GM19193 (cell line): ENCODE measurements around the gene ATG7.

ENCODE experiments used
- POLR2A ChIP-seq: IDR thresholded peaks from 4 replicates; pipeline ENCODE4 v1.6.1; 2011; ENCODE audit not compliant: insufficient read depth, insufficient read length; ENCODE audit errors: extremely low read depth

ATG7 gene

DNA sequence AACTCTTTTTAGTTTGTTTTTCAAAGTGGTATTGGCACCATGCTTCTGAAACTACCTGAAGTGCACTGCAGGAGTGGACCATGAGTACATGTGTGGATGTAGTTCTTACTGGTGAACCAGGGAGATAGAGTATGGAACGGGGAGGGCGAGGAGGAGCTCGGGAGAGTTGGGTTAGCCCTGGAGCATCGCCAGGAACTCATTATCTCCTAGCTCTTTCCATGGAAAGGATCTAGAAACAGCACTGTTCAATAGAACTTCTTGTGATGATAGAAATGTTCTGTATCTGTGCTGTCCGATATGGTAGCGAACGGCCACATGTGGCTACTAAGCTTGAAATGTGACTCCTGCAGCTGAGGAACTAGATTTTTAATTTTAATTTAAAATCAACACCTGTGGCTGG lies 324.2 kb downstream of the ATG7 start:
- TF ChIP-seq POLR2A = no peak

DNA sequence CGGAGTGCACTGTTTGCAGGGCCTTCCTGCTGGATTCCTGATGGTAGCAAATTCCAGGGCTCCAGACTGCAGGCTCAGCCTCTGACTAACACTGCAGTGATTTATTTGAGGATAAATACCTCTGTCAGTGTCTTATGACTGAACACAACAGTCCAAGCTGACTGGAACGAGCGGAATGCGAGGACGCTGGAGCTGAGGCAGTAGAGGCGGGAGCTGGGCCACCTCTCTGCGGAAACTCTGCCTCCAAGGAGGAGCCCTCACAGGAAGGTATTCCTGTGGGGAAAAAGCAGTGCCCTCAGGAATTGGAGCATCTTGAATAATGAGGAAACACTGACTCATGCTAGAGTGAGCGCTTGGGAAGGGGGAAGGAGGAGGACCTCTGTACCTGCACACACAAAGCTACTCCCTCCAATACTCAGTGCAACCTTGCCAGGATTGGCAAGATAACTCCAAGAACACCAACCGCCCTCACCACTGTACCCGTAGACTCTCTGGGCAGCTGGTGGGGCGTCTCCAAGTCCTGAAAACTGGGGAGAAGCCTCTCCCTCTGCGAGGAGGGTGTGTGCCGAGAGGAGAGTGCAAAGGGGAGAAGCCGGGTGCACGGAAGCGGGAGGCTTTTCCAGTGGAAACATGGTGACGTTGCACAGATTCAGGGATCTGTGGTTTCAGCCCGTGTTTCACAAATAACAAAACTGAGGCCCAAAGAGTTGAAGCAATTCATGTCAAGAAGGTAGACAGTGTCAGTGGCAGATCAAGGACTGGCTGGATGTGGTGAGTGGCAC lies 328.5 kb downstream of the ATG7 start:
- TF ChIP-seq POLR2A = no peak

DNA sequence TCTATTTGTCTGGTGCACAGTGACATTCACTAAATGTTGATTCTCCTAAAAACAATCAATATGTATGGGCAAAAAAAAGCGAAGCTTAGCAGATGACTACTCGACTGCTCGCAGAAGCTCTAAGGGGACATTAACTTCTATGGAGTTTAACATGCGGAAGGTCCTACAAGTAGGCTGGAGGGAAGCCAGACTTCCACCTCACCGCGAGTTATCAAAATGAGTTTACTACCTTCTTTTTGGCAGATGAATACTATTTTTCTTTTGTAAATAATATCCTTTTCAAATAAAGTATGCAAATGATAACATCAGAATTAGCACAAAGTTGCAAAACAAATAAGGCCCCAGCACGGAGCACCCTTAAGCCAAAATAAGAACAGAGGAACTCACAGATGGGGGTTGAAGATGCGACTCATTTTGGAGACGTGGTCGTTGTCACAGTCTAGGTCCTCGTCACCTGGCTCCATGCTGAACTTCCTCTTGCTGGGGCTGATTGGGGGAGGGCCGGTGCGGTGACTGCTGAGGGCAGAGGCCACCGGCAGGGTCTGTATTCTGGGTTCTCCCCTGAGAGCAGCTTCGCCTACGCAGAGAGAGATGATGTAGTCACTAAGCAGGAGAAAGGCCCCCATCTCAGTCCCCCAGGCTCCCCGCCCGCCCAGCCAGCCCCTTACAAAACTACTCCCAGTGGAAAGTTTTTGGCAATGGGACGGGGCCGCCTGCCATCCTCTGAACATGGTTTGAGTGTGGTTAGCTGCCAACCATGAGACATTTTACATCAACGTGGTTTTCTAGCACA lies 329.4 kb downstream of the ATG7 start:
- no peak for TF ChIP-seq POLR2A

DNA sequence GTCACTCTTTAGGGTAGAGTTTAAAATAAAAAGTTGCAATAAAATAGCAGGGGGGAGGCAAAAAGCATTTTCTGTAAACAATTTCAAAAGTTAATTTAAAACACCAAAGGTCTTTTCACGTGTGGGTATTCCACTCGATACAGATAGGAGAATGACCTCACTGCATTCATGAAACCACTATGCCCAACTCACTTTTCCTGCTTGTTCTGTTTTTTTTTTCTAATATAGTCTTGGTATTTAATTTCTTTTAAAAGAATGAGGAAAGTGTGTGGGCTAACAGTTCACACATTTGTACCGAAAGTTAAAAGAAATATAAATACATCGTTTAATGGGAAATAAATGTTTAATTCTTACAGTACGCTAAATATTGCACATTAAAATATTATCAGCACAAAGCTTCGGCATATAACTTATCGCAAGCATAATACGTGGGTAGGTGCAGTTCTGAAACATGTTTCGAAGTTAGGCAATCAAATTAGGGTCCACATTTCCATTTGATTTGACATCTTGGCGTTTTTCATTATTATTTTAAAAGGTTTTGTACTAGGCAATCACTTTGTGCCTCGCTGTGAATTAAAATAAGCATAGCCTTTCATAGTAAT lies 330.1 kb downstream of the ATG7 start:
- no peak for TF ChIP-seq POLR2A

DNA sequence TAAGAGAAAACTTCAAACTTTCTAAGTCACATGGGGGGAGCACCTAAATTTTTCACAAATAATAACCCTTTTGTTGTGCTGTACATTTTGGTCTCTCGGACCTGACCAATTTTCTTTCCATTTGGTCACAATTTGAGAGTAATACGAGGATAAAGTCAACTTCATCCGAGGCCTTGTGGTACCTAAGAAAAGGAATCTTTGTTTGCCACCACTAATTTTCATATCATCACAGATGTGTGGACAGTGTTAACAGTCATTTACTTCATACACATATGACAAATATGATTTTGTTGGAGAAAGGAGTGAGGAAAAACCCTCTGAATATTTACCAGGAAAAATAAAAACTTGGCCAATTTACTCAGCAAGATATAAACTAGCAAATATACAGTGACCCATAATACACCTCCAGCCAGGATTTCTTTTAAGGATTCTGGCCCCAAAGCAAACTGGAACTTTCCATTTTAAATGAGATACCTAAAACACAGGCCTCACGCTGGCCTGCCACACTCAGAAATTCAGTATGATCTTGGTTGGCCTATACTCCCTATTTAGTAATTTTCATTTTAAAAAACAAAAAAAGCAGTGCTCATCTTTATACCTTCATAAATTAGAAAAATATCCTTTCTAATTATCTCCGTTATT lies 330.8 kb downstream of the ATG7 start:
- TF ChIP-seq POLR2A = no peak

DNA sequence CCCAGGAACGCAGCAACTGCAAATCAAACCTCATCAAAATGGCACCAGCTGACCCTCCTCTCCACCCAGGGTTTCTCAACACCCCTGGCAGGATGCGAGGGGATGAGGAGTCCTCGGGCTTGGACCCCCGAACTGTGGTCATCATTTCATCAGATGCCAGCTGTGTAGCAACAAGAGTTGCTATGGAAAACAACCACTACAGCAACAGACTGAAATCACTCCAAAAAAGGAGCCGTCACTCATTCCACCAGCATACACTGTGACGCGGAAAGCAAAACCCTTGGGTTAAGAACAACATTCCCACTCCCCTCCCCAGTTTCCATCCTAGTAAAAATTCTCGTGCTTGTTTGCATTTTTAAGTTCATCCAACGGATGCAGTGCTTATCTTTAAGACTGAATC lies 331.4 kb downstream of the ATG7 start:
- TF ChIP-seq POLR2A = no peak

DNA sequence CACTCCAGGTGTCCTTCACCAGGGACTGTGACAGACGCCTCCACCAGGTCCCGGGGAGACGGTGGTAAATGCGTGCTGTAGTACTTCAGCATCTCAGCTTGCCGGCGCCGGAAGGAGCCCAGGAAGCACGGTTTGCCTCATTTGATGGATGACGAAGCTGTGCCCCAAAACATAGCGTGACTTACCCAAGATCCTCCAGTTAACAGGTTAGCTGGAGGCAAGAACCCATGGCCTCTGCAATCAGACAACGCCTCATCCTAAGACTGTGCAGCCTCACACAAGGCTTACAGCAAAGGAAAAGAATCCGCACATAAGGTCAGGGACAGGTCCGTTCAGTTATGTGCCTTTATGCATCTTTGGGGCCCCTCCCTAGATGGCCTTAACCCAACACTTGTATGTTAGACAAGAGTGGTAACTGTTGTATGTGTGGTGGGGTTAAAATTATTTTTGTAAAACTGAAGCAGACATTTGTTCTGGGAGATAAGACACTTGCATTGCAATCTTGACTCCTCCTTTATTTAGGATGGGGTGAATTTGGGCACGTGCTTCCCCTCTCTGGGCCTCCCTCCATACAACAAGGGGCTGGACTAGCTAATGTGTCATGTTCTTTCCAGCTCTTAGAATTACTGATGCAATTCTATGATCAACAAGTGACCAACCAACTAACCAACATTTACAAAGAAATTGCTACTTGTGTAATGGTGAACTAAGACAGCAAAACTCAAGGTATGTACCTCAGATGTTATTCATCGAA lies 332.1 kb downstream of the ATG7 start:
- TF ChIP-seq POLR2A = no peak

DNA sequence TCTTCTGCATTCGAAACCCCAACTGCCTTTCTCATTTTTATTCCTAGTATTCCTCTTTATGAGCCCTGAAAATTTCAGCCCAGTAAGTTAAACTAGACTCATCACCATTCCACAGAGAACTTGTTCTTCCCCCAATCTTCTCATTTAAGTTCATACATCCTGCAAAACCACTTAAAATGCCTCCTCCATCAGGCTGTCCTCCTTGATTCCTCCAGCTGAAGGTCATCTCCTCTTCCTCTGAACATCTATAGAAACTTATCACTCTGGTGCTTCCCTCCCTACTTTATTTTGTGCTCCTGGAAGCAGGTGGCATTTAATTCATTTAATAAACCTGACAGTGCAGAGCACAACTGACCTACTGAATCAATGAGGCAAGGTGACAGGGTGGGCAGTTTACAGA lies 333.2 kb downstream of the ATG7 start:
- TF ChIP-seq POLR2A = no peak

DNA sequence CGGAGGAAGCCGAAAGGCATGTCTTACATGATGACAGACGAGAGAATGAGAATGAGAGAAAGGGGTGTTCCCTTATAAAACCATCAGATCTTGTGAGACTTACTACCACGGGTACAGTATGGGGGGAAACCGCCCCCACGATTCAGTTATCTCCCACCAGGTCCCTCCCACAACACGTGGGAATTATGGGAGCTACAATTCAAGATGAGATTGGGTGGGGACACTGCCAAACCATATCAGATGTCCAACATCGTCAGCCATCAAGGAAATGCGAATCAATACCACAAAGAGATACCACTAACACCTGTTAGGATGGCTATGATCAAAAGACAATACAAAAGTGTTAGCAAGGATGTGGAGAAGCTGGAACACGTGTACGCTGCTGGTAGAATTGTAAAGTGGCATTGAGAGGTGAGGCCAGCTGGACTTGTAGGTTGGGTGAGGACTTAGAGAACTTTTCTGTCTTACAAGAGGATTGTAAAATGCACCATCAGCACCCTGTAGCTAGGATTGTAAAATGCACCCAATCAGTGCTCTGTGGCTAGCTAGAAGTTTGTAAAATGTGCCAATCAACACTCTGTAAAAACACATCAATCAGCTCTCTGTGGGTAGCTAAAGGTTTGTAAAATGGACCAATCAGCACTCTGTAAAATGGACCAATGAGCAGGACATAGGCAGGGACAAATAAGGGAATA lies 334.0 kb downstream of the ATG7 start:
- no peak for TF ChIP-seq POLR2A

DNA sequence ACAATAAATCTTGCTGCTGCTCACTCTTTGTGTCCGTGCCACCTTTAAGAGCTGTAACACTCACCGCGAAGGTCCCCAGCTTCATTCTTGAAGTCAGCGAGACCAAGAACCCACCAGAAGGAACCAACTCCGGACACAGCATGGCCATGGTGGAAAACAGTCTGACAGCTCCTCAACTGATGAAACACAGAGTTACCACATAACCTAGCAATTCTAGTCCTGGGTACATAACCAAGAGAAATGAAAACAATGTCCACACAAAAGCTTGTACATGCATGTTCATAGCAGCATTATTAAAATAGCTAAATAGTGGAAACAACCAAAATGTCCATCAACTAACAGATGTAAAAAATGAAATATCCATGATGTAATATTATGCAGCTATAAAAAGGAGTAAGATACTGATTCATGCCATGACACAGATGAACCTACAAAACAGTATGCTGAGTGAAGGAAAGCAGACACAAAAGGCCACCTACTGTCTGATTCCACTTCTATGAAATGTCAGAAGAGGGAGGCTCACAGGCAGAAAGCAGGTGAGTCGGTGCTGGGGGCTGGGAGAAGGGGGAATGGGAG lies 334.8 kb downstream of the ATG7 start:
- TF ChIP-seq POLR2A = no peak
